Common myeloid progenitor, CD34-positive (primary cell): ENCODE data around the gene AMER1.

Experiments
- CTCF ChIA-PET: fragments of 350-600 bp; sonication (Branson Sonifier 250); formaldehyde crosslinking; loops from one replicate; lab custom pipeline; 2021; ENCODE audit warnings: antibody characterized with exemption; lab: Charles Lee
- POLR2A ChIA-PET: fragments of 350-600 bp; sonication (Branson Sonifier 250); formaldehyde crosslinking; loops from one replicate; lab custom pipeline; 2021; ENCODE audit warnings: antibody characterized with exemption; lab: Charles Lee
- DNase-seq, 3 donors: peaks; one replicate each; pipeline versions ENCODE4 v3.0.0 to v3.0.0-alpha.2; 2013
- H3K27ac ChIP-seq, 2 experiments: 1 replicate in 1 of 2; 2 replicates in 1 of 2; pipeline ENCODE4 v1.7.0; 2013; ENCODE audit warnings: inconsistent platforms in 2 of 2, low read length in 2 of 2, mild to moderate bottlenecking in 2 of 2, low read depth in 1 of 2, moderate library complexity in 1 of 2; ENCODE audit not compliant: severe bottlenecking in 2 of 2, insufficient read depth in 1 of 2, poor library complexity in 1 of 2
- H3K27me3 ChIP-seq, 5 experiments: replicated peaks in 2 of 5; 1 replicate in 3 of 5; 2 replicates in 2 of 5; pipeline versions ENCODE4 v1.6.1 to v1.7.0; 2013; ENCODE audit warnings: low read length in 4 of 5, mild to moderate bottlenecking in 2 of 5, moderate library complexity in 2 of 5, inconsistent platforms in 1 of 5; ENCODE audit not compliant: insufficient read depth in 5 of 5, control insufficient read depth in 4 of 5
- H3K36me3 ChIP-seq, 4 experiments: 1 replicate in 2 of 4; 2 replicates in 2 of 4; pipeline versions ENCODE4 v1.6.1 to v1.7.0; 2013; ENCODE audit warnings: low read length in 3 of 4, control low read depth in 1 of 4, mild to moderate bottlenecking in 1 of 4; ENCODE audit not compliant: control insufficient read depth in 4 of 4, insufficient read depth in 4 of 4
- H3K4me1 ChIP-seq, 4 experiments: 1 replicate in 3 of 4; 2 replicates in 1 of 4; pipeline versions ENCODE4 v1.6.1 to v1.7.1; 2013; ENCODE audit warnings: low read length in 3 of 4, mild to moderate bottlenecking in 3 of 4, control low read depth in 1 of 4, inconsistent platforms in 1 of 4, moderate library complexity in 1 of 4; ENCODE audit not compliant: control insufficient read depth in 4 of 4, insufficient read depth in 4 of 4; ENCODE audit errors: control extremely low read depth in 1 of 4
- H3K4me3 ChIP-seq, 7 experiments: 1 replicate in 4 of 7; 2 replicates in 3 of 7; pipeline versions ENCODE4 v1.5.1 to v1.7.0; 2013; ENCODE audit warnings: mild to moderate bottlenecking in 7 of 7, low read length in 6 of 7, moderate library complexity in 6 of 7, inconsistent platforms in 2 of 7, low read depth in 2 of 7, control low read depth in 1 of 7; ENCODE audit not compliant: insufficient read depth in 4 of 7, control insufficient read depth in 1 of 7; ENCODE audit errors: extremely low read depth in 1 of 7
- H3K9me3 ChIP-seq, 5 experiments: 1 replicate in 4 of 5; 2 replicates in 1 of 5; pipeline versions ENCODE4 v1.6.1 to v1.7.1; 2013; ENCODE audit warnings: low read length in 4 of 5, mild to moderate bottlenecking in 2 of 5, inconsistent platforms in 1 of 5, low read depth in 1 of 5, moderate library complexity in 1 of 5; ENCODE audit not compliant: control insufficient read depth in 4 of 5, insufficient read depth in 2 of 5; ENCODE audit errors: control extremely low read depth in 1 of 5
- WGBS: methylation state at CpG from one replicate; pipeline ENCODE4 v1.1.5; 2013; ENCODE audit not compliant: insufficient coverage; 5-methylcytosine and 5-hydroxymethylcytosine counted together

Gene AMER1

GRCh38 chrX:64195862-64196261 lies 9.6 kb downstream of the AMER1 start:
- CTCF ChIA-PET: no interaction called here

GRCh38 chrX:64192673-64193072 lies 12.8 kb downstream of the AMER1 start:
- POLR2A ChIA-PET: no interaction called here
- Histone ChIP-seq H3K36me3 (peaks cover 0 to 32% (median 12%) of the 10 kb centered on the region in 4 experiments), H3K9me3 (no peaks in the 10 kb centered on the region), H3K4me3 (no peak overlapping the region), H3K4me1 (no peaks in the 10 kb centered on the region), H3K27ac (no peak overlapping the region), H3K27me3 (no peaks in the 10 kb centered on the region)
- no peak for DNase-seq
- CTCF ChIA-PET: no interaction called here
- 82% methylated on average over 5 of the region's 5 CpGs for WGBS

More at GRCh38 chrX:64195862-64196261, 9.6 kb downstream of the AMER1 start:
- H3K27ac ChIP-seq: no peak overlapping the region
- peaks cover 0 to 22% (median 10%) of the 10 kb centered on the region in 4 experiments for H3K36me3 ChIP-seq
- no peak overlapping the region for H3K4me3 ChIP-seq
- no peaks in the 10 kb centered on the region for H3K9me3 ChIP-seq
- POLR2A ChIA-PET: no interaction called here
- no peaks in the 10 kb centered on the region for H3K4me1 ChIP-seq
- no peak for DNase-seq
- WGBS: 67% methylated on average over 1 of the region's 1 CpG
- H3K27me3 ChIP-seq: no peaks in the 10 kb centered on the region

- WGBS: 87% methylated on average over 3 of the region's 3 CpGs
- Histone ChIP-seq H3K4me1 (no peaks in the 10 kb centered on the region), H3K36me3 (peaks cover 0 to 32% (median 12%) of the 10 kb centered on the region in 4 experiments), H3K9me3 (no peaks in the 10 kb centered on the region), H3K4me3 (no peak overlapping the region), H3K27ac (no peak overlapping the region), H3K27me3 (no peaks in the 10 kb centered on the region)
- ChIA-PET CTCF (no interaction called here), POLR2A (no interaction called here)
- DNase-seq: no peak
Observed at GRCh38 chrX:64192040-64192439, 13.5 kb downstream of the AMER1 start.

- ChIA-PET POLR2A (no interaction called here), CTCF (no interaction called here)
- Histone ChIP-seq H3K27ac (no peak overlapping the region), H3K4me1 (no peaks in the 10 kb centered on the region), H3K27me3 (no peaks in the 10 kb centered on the region), H3K36me3 (peaks cover 0 to 32% (median 12%) of the 10 kb centered on the region in 4 experiments), H3K4me3 (no peak overlapping the region), H3K9me3 (no peaks in the 10 kb centered on the region)
- no peak for DNase-seq
- WGBS: 93% methylated on average over 18 of the region's 19 CpGs
Observed at GRCh38 chrX:64191281-64192010, 14.1 kb downstream of the AMER1 start.

- no peak overlapping the region for H3K4me3 ChIP-seq
- peaks cover 0 to 32% (median 12%) of the 10 kb centered on the region in 4 experiments for H3K36me3 ChIP-seq
- no peak overlapping the region for H3K27ac ChIP-seq
- no peak for DNase-seq
- ChIA-PET CTCF (no interaction called here), POLR2A (no interaction called here)
- no peaks in the 10 kb centered on the region for H3K27me3 ChIP-seq
- H3K4me1 ChIP-seq: no peaks in the 10 kb centered on the region
- no peaks in the 10 kb centered on the region for H3K9me3 ChIP-seq
- WGBS: 84% methylated on average over 7 of the region's 10 CpGs
Observed at GRCh38 chrX:64190136-64190740, 15.3 kb downstream of the AMER1 start.

GRCh38 chrX:64188901-64189300 lies 16.6 kb downstream of the AMER1 start:
- Histone ChIP-seq H3K27me3 (no peaks in the 10 kb centered on the region), H3K27ac (no peak overlapping the region), H3K9me3 (no peaks in the 10 kb centered on the region), H3K36me3 (peaks cover 0 to 32% (median 12%) of the 10 kb centered on the region in 4 experiments), H3K4me1 (no peaks in the 10 kb centered on the region), H3K4me3 (no peak overlapping the region)
- no peak for DNase-seq
- ChIA-PET POLR2A (no interaction called here), CTCF (interaction anchor here (0.9 kb wide), 1 partner anchor 16 kb away, joined by 3 read pairs; no protein-coding TSS in a partner anchor)
- 89% methylated on average over 2 of the region's 3 CpGs for WGBS

- Histone ChIP-seq H3K27ac (no peak overlapping the region), H3K36me3 (peaks cover 0 to 25% (median 7%) of the 10 kb centered on the region in 4 experiments), H3K4me3 (no peak overlapping the region), H3K27me3 (no peaks in the 10 kb centered on the region), H3K4me1 (no peaks in the 10 kb centered on the region), H3K9me3 (no peaks in the 10 kb centered on the region)
- ChIA-PET CTCF (no interaction called here), POLR2A (no interaction called here)
- no peak for DNase-seq
Observed at GRCh38 chrX:64187762-64188150, 17.8 kb downstream of the AMER1 start.
